NCI-H2081 (cell line): Measurements from ENCODE around the gene RARRES1.
"Not testable (repeated sequence)": the region's sequence is repeated elsewhere in the genome, so short reads cannot be mapped to it uniquely, and the experiment has no call there.

ENCODE experiments used
- DNase-seq, 2 experiments: peaks; one replicate each; lab custom pipeline; 2025; lab: John Stamatoyannopoulos, UW

Gene RARRES1

DNA sequence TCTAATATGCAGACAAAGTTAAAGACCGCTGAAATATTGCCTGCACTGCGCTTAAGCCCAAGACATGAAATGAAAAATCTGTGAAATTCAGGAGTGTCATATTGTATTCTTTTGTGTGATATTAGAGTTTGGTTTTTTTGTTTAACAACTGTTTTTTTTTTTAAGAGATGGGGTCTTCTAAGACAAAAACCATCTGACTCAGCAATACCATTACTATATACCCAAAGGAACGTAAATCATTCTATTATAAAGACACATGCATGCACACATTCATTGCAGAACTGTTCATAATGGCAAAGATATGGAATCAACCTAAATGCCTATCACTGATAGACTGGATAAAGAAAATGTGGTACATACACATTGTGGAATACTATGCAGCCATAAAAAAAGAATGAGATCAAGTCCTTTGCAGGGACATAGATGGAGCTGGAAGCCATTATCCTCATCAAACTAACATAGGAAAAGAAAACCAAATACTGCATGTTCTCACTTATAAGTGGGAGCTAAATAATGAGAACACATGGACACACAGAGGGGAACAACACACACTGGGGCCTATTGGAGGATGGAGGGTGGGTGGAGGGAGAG is 38.3 kb downstream of the RARRES1 start:
- DNase-seq, result not testable (repeated sequence)

DNA sequence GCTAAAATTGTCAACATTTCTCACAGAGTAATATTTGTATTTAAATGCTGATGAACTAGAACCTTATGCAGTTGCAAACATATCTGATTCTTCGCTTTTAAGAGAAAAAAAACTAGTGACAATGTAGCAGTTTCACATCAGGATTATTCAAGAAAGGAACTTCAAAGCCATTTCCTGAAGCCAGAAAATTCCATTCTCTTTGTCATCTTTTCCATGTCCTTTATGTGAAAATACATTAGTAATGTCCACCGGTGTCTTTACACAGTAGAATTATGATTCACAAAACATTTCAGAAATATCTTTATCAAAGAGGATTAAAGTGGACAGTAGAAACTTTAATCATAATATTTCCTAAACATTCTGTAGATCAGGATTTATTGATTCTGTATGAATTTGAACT is 47.1 kb downstream of the RARRES1 start:
- DNase-seq, result no peak

DNA sequence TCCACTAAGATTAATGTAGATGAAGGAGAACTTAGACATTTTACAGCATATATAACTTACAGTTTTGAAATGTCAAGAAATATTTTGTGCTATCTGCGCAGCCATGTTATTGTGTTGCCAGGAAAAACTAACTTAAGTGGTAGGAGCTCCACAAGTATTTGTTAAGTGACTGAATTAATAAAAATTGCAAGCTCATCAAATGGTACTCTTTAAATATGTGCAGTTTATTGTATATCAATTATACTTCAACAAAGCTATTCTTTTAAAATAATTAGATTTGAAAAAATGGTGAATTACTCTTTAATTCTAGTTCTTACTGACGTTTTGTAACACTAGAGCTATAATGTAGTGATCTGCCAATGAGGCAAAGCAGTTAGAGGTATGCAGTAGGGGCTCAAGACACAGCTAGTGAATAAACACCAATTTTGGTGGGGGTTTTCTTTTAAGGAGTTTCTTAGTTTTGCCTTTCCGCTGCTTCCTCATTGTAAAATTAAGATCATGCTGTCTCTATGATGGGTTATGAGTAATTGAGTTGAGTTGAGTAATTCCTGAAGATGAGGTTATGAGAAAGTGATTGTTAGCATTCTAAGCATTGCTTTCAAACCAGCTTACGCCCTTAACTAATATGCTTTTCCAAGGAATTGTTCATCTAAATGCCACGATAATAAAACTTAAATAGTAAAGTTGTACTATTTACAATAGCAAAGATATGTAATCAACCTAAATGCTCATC is 48.9 kb downstream of the RARRES1 start:
- DNase-seq, result no peak

DNA sequence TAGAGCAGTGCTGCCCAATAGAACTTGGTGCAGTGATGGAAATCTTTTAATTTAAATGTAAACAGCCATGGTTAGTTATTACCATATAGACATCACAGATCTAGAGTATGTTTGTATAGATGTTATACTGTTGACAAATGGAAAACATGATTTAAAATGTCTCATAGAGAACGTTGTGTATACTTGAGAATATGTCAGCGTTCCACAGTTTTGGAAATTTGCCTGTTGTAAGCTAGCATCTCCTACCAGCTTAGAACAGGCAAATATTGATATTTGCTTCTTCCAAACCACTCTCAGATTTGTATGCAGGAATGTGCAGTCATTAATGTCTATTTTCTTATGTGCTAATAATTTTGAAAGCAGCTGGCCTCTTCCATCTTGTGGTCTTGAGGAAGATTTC is 51.4 kb downstream of the RARRES1 start:
- DNase-seq, result no peak

DNA sequence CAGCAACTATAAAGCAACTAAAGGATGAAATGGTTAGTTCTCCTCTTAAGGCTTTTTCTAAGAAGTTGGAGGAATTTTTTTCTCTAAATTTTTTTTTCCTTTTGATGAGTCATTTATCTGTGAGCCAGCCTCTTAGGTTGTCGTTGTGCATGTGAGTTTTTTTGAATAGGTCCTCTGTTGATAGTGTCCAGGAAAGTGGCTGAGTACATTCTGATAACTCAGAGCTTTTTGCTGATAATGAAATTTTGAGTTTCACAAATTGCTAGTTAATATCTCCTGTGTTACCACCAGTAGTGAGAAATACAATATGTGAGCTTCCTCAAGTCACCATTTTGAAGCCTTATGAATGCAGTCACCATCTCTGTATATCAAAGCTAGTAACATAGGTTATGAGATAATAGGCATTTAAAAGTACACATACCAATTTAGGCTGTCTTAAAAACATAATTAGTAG is 52.7 kb downstream of the RARRES1 start:
- no peak for DNase-seq

DNA sequence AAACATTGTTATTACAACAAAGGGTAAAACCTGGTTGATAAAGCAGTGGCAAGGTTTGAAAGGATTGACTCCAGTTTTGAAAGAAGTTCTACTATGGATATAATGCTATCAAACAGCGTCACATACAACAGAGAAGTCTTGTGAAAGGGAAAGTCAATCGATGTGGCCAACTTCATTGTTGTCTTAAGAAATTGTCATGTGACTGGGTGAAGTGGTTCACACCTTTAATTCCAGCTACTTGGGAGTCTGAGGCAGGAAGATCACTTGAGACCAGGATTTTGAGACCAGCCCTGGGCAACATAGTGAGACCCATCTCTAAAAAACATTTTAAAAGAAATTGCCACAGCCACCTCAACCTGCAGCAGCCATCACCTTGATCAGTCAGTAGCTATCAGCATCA is 53.6 kb downstream of the RARRES1 start:
- no peak for DNase-seq

DNA sequence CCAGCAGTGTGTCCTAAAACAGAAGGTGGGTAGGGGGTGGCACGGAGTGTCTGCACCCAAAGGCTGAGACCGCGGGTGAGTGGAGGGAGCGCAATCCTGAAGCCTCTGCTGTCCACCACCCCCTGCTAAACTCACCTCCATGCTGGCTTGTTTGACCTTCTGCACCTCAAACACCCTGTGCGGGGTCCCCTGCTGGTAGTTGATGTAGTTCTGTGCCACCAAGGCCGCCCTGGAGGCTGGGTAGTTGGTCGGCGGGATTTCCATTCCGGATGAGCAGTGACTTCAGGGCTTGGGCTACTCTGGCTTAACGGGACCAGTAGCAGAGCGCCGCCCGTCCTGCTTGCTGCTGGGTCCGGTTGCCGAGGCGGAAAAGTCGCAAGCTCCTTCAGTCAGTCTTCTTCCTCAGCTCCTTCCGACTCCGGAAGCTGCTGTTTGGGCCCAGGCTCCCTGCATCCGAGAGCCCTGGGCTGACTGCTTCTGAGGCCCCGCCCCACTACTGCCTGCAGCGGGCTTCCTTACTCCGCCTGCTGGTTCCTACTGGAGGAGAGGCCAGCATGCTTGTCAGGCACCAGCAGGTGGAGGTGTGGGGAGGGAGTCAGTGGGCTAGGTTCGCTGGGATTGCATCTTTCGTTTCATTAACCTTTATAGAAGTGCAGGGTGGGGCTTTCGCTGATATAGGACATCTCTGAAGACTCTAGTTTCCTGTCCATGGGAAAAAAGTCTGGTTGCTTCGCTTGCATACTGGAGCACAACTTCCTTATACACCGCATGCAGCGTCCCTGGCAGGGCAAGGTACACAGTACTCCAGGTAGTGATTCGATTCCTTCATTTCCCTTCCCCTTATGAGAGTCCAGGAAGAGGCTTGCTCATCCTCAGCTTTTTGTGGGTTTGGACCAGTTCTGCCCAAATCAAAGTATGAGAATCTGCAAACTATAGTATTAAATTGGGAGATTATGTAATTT is 59.8 kb downstream of the RARRES1 start, which contains the start of gene LXN:
LXN (minus strand) TSS at position 434 of the 962 bp plus-strand sequence; CDS start at position 264, 170 bp downstream.
- DNase-seq, result peak in 1 of 2 experiments; percentile 4

DNA sequence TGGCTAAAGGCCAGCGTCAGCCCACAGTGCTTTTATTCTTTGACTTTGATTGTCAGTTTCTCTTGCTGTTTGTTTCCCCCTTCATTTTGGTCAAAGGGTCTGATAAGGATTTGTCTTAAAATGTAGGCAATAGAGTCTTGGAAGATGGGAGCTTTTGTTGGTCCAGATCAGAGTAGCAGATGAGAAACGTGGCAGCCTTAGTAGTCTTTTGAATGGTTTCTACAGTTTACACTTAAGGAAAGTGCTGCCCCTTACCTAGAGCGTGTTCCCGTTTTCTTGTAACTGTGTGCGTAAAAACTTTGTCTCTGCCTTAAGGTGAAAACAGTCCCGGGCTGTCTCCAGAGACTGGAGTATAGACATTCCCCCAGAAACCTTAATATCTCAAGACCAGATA is 60.4 kb downstream of the RARRES1 start:
- no peak for DNase-seq

DNA sequence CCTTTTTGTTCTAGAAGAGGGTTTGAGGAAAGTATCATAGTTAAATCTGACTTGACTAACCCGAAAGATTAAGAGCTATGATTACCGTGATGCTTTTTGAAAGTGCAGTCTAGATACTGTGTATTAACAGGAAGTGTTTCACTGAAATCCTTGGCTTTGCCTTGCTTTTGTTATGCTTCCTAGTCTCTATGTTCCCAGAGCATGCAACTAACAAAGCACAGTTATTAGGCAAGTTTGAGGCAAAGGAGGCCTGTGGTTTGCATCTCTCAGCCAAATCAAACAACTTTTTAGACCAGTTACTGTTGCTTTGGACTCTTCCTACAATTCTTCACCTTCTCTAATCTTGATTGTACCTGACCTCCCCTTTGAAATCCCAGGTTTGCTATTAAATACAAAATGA is 63.8 kb downstream of the RARRES1 start:
- DNase-seq, result no peak

DNA sequence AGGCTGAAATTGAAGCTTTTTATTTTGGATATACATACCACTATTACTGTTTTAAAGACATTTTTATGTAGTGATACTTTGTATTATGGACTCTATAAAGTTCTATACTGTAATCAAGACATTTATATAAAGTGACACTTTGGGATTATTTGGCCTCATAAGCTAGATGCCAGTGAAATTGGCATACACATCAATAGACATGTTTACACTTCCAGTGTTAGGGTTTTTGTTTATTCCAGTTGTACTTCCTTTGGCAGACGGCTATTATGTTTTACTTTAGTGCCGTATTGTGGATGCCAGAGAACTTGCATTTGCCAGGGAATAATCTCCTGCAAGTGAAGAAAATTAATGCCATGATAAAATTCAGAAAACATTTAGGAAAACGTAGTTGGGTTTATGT is 65.8 kb downstream of the RARRES1 start:
- DNase-seq, result no peak

DNA sequence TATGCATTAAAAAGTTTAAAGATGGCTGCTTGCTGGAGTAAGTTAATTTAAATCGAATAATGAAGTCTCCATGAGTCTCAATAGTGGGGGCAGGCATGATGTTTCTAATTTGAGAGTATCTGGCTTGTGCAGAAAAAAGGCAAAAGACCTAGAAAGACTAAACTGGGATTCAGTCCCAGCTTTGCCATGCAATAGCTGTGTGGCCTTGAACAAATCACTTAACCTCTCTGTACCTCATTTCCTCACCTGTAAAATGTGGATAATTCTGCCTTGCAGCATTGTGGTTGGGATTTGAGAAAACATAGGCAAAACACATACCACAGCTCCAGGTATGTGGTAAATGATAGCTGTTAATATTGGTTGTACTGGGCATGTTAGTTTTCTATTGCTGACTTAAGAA is 68.4 kb downstream of the RARRES1 start:
- no peak for DNase-seq

DNA sequence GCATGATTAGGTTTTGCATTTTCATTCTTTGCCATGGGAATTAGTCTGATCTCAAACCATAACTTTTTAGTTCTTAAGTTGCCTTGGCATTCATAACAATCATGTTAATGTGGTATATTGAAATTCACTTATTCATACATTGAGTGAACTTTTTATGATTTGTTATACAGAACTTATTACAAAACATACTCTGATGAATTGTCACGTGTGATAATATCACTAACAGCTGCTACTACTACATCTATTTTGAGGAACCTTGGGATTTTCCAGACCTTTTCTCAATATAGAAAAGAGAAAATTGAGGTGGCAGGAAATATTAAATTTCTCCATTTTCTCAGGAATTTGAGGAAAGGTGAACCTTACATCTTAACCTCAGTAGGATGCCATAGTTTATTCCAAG is 69.0 kb downstream of the RARRES1 start:
- DNase-seq, result no peak

DNA sequence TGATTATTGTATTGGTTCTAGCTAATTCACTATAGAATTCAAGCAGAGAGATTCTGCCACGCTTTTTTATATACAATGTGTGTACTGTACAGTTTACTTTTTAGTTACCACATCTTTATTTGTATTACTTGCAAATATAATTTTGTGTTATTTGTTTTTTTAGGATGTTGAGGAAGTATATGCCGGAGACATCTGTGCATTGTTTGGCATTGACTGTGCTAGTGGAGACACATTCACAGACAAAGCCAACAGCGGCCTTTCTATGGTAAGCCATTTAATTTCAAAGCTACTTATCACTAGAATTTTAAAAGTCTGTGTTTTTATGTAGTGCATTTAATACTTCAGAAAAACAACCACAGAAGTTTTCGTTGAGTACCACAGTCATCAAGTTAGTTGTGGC is 71.5 kb downstream of the RARRES1 start:
- no peak for DNase-seq

DNA sequence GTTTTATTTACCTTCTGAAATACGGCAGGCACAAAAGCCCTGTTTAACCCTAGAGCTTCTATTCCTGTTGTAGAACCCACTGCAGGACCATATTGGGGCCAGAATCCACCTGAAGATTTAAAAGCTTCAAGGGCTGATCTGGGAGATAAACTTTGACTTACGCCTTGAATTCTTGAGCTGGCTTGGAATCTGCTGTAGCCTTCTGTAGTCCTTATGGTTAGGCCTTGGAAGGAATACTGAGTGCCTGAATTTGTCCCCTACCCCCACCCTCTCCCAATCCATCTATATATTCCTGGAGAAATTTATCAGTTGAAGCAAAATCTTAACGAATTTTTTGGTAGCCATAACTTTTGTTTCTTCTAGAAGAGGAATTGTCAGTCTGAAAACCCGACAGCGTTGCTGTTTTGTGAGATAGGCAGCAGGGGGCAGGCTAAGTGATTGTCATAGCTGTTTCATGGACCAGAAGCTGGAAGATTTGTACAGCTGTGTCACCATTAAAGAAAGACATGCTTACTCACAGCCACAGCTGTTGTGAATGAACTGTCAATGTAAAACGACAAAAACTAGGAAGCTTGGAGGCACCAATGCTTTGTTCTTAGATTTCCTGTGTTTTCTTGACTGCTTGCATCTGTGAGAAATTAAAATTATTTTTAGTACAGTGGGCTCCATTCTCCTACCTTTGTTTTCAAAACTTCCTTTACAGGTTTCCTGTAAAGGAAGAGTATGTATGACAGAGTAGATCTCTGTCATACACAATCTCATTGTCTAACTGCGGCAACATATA is 72.6 kb downstream of the RARRES1 start:
- peak; percentile 52 to 81 for DNase-seq

DNA sequence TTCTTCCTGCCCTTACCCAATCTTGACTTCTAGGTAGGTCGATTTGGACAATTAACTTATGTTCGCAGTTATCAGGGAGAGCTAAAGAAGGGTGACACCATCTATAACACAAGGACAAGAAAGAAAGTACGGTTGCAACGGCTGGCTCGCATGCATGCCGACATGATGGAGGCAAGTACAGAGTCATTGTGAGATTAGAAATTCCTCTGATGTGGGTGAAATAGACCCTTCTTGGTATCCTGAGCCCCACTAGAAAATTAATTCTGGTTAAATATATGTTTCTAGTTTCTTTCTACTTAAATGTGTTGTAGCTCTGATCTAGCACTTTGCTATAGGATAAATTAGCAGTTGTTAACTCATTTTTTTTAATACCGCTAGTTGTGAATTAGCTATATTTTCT is 73.4 kb downstream of the RARRES1 start:
- DNase-seq, result no peak

DNA sequence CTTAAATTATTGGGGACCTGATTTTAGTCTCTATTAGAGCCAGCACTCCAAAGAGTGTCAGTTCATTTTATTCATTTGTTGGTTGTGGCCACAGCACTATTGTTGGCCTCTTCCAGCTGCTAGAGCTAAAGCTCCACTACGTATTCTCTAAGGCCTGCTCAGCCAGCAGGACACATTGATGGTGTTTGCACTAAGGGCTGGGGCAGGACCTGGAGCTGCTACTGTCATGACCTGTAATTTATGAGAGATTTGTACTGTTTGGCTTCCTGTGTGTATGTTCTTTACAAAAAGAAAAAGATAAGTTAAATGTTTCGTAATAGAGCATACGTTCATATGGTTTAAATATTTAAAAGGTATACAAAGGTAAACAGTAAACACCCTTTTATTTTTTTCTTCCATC is 79.8 kb downstream of the RARRES1 start:
- no peak for DNase-seq

DNA sequence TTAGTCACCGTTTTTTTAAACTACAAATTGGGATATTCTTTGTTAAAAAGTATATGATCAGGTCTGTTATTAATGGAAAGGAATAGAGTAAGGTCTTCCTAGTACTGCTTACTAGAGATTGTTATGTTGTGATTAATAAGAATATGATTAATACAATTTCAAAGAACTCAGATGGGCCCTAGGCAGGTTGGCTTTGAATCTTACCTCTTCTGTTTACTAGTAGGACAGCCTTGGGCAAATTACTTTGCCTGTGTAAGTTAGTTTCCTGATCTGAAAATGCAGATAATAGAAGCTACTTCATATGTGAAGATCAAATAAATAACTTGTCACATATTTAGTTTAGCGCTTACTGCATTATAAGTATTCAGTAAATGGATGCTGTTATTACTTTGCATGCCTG is 81.1 kb downstream of the RARRES1 start:
- no peak for DNase-seq

DNA sequence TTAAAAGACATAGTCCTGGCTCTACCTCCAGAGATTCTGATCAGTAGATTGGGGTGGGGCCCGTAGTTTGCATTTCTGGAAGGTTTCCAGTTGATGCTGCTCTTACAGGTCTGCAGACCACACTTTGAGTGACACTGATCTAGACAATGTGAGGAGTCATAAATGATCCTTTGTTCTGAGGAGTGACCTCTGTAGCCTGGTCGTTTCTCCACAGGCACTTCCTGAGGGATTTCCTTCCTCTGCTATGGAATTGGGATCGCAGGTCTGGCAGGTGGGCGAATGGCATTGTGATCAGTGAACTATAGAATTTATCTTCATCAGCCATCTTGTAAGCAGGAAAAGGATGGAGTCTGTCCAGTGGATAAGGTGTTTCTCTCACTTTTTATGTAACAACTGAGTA is 82.5 kb downstream of the RARRES1 start:
- DNase-seq, result no peak
